Ovary (tissue), 9 donors: ENCODE measurements around the gene SIX3. TPM values are rescaled to one million over a fixed set of nuclear protein-coding genes. Genes with fewer than 3 reads are reported as not detected.

Experiments used
- DNase-seq, 5 donors: peaks; one replicate each; pipeline ENCODE4 v3.0.0-alpha.2; 2019 to 2020
- H3K27ac ChIP-seq, 2 donors: fragments of 200-600 bp; one replicate each; pipeline versions ENCODE4 v1.5.1 to v1.8.0; 2019 to 2022
- H3K27me3 ChIP-seq: fragments of 200-600 bp; one replicate; pipeline ENCODE4 v1.8.0; 2022
- H3K36me3 ChIP-seq: fragments of 200-600 bp; sonication (generic); one replicate; pipeline ENCODE4 v1.5.1; 2019
- H3K4me1 ChIP-seq: one replicate; pipeline ENCODE4 v1.8.1; 2013; ENCODE audit warnings: mild to moderate bottlenecking, moderate library complexity; ENCODE audit not compliant: insufficient read depth
- H3K4me3 ChIP-seq: fragments of 200-600 bp; sonication (generic); one replicate; pipeline ENCODE4 v1.5.1; 2017
- H3K9me3 ChIP-seq, 2 donors: fragments of 200-600 bp in 1 of 2; sonication (generic) in 1 of 2; one replicate each; pipeline versions ENCODE4 v1.5.1 to v1.8.1; 2013 to 2019; ENCODE audit warnings: mild to moderate bottlenecking in 1 of 2, moderate library complexity in 1 of 2
- EP300 ChIP-seq: sonication (generic); formaldehyde crosslinking; IDR thresholded peaks from one replicate; pipeline ENCODE4 v1.6.1; 2017; ENCODE audit warnings: antibody characterized with exemption
- POLR2A ChIP-seq: fragments of 450-650 bp; IDR thresholded peaks from one replicate; pipeline ENCODE4 v1.6.1; 2017; ENCODE audit warnings: antibody characterized with exemption, mild to moderate bottlenecking, moderate library complexity
- WGBS, 3 donors: extraction: QIAGEN DNeasy Blood & Tissue Kit in 1 of 3; methylation state at CpG; one replicate each; pipeline versions ENCODE4 v1.1.5 to v1.1.7; 2013 to 2017; 5-methylcytosine and 5-hydroxymethylcytosine counted together
- intact Hi-C, 4 donors: fragments of 100-400 bp; cut with DNase I; formaldehyde crosslinking; loops; one replicate each; pipeline versions ENCODE4 v1.11.0 to v1.15.1; 2022 to 2023
- polyA plus RNA-seq, 2 donors: library from polyadenylated mRNA; stranded (reverse); fragments of 200-250 nt in 1 of 2; fragments of 350-450 nt in 1 of 2; fragmentation: Illumina TruSeq in 1 of 2; extraction: RNeasy Lipid Tissue Mini Kit (QIAGEN cat#74804) in 1 of 2; gene quantifications; one replicate each; pipeline ENCODE4 v1.2.3, GENCODE V29; 2013 to 2014
- total RNA-seq, 7 donors: library from RNA; depleted of rRNA in 2 of 7; stranded (reverse); fragments of >200 nt in 2 of 7; fragmentation: NEBNext Ultra II Directional in 3 of 7; extraction: Animal tissue kit (Norgen Biotek cat#: 25700) in 3 of 7; gene quantifications; one replicate each; pipeline versions ENCODE4 v1.1.0 to v1.2.4, GENCODE V29; 2016 to 2023
- TF ChIP-seq, protein P1 (sequence below), 3 donors: fragments of 450-650 bp in 2 of 3; fragments of 200-600 bp in 1 of 3; IDR thresholded peaks; one replicate each; pipeline versions ENCODE4 v1.5.1 to v1.8.0; 2016 to 2022; ENCODE audit warnings: antibody characterized with exemption in 3 of 3, mild to moderate bottlenecking in 1 of 3
- donor health status: DM: no; HTN: no; CAD: no; lungs with moderate emphysema.
- donor health status: DM: no; HTN: no; CAD: no.
- donor health status: Bipolar disorder and iron deficiency.
- donor health status: DM: yes; HTN: yes; CAD: no.
- donor health status: DM: no; HTN: no; CAD: no.
- donor health status: DM: yes; HTN: yes; CAD: no.

Gene SIX3
- total and polyA plus RNA-seq, 9 donors: not detected

- H3K4me3 ChIP-seq: no peak overlapping the region
- intact Hi-C loops: loop anchor here in 1 of 4 donors (10.0 kb wide), 1 partner anchor 895 kb away; no protein-coding TSS in a partner anchor
- H3K27ac ChIP-seq: no peak overlapping the region
- no peak for DNase-seq
- H3K36me3 ChIP-seq: no peaks in the 10 kb centered on the region
- H3K27me3 ChIP-seq: no peaks in the 10 kb centered on the region
- no peaks in the 10 kb centered on the region for H3K9me3 ChIP-seq
- peaks cover 4% of the 10 kb centered on the region for H3K4me1 ChIP-seq
- TF ChIP-seq EP300 (no peak), POLR2A (no peak)
- TF ChIP-seq, protein P1, sequence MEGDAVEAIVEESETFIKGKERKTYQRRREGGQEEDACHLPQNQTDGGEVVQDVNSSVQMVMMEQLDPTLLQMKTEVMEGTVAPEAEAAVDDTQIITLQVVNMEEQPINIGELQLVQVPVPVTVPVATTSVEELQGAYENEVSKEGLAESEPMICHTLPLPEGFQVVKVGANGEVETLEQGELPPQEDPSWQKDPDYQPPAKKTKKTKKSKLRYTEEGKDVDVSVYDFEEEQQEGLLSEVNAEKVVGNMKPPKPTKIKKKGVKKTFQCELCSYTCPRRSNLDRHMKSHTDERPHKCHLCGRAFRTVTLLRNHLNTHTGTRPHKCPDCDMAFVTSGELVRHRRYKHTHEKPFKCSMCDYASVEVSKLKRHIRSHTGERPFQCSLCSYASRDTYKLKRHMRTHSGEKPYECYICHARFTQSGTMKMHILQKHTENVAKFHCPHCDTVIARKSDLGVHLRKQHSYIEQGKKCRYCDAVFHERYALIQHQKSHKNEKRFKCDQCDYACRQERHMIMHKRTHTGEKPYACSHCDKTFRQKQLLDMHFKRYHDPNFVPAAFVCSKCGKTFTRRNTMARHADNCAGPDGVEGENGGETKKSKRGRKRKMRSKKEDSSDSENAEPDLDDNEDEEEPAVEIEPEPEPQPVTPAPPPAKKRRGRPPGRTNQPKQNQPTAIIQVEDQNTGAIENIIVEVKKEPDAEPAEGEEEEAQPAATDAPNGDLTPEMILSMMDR (IDR thresholded peaks at IDR 0.05): no peak
- WGBS, 3 donors: 42 to 52% (median 51%) methylated on average over 14 of the region's 14 CpGs
Measured at GRCh38 chr2:44940049-44940494, 1.4 kb upstream of the SIX3 start.

DNA sequence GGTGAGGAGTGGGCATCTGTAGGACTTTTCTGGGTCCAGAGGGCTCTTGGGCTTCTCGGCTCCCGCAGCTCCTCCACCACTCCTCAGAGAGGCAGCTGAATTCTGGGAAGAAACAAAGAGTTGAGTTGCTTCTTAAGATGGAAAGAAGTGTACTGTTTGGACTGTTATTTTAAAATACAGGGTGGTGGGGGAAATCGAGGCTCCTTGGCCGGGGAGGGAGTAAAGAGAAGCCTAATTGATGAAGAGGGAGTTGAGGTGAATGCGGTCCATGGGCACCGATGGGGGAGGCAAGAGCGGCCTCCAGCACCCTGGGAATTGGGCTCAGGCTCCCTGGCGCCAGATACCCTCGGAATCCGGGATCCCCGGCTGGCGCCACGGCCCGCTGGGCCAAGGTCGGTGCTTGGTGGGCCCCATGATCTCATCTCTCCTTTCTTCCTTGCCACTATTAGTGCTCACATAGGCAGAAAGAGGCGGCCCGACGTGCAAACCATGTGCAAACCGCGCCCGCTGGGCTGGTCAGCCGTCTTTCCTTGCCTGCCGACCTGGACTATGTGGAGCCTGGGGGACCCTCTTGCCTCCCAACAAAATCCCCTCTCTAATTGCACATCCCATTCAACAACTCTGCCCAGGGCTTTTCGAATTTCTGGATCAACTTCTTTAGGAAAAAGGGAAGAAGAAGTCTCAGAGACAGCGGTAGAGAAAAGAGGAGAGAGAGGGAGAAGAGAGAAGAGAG lies 604 bp upstream of the SIX3 start:
- H3K27ac ChIP-seq: no peak overlapping the region
- no peaks in the 10 kb centered on the region for H3K27me3 ChIP-seq
- H3K9me3 ChIP-seq: no peaks in the 10 kb centered on the region
- H3K36me3 ChIP-seq: no peaks in the 10 kb centered on the region
- 6 to 15% (median 8%) methylated on average over 25 of the region's 25 CpGs for WGBS, 3 donors
- intact Hi-C loops: loop anchor here in 1 of 4 donors (10.0 kb wide), 1 partner anchor 896 kb away; no protein-coding TSS in a partner anchor
- no peak for DNase-seq
- peaks cover 4% of the 10 kb centered on the region for H3K4me1 ChIP-seq
- H3K4me3 ChIP-seq: no peak overlapping the region
- TF ChIP-seq POLR2A: no peak
- TF ChIP-seq EP300: no peak
- TF ChIP-seq, protein P1 (IDR thresholded peaks at IDR 0.05): no peak

GRCh38 chr2:44942304-44943030 lies 965 bp downstream of the SIX3 start:
- Histone ChIP-seq H3K36me3 (no peaks in the 10 kb centered on the region), H3K27me3 (no peaks in the 10 kb centered on the region), H3K9me3 (no peaks in the 10 kb centered on the region), H3K4me1 (peaks cover 4% of the 10 kb centered on the region), H3K4me3 (no peak overlapping the region), H3K27ac (no peak overlapping the region)
- no peak for TF ChIP-seq POLR2A
- no peak for TF ChIP-seq EP300
- no peak for DNase-seq
- 1 to 6% (median 4%) methylated on average over 45 to 69 of the region's 69 CpGs for WGBS, 3 donors
- intact Hi-C loops: loop anchor here in 1 of 4 donors (10.0 kb wide), 1 partner anchor 898 kb away; no protein-coding TSS in a partner anchor

DNA sequence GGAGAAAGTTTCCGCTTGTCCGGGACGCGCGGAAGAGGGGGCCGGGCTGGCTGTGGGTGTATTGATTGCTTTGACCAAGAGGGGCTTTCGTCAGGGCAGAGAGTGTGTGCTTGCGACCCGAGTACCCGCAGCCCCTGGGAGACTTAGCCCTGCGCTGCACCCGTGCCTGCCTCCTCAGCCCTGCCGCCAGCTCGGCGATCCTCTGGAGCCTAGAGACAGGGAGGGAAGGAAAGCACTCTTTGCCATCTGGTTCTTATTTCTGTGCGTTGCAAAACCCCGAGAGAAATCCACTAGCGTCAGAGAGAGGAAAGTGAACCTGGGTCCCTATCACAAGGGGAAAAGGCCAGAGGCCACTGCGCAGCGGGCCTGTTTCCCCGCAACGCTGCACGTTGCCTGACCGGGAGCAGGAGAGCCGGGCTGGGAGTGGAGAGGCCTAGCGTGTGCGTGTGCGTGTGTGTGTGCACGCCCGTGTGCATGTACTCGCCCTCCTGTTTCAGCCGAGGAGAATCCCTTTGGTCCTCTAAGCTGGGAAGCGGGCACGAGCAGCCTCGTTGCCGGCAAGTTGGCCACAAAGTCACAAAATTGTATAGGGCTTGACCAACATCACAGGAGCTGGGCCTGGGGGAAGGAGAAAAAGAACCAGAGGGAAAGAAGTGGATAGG lies 1.7 kb downstream of the SIX3 start:
- Histone ChIP-seq H3K4me1 (peaks cover 4% of the 10 kb centered on the region), H3K27ac (no peak overlapping the region), H3K4me3 (no peak overlapping the region), H3K27me3 (no peaks in the 10 kb centered on the region), H3K9me3 (no peaks in the 10 kb centered on the region), H3K36me3 (no peaks in the 10 kb centered on the region)
- WGBS, 3 donors: 38 to 43% (median 39%) methylated on average over 36 of the region's 36 CpGs
- TF ChIP-seq EP300 (no peak), POLR2A (no peak)
- TF ChIP-seq, protein P1 (IDR thresholded peaks at IDR 0.05): no peak
- no peak for DNase-seq
- intact Hi-C loops: loop anchor here in 1 of 4 donors (10.0 kb wide), 1 partner anchor 898 kb away; no protein-coding TSS in a partner anchor
